T47D (cell line): ENCODE measurements around the gene STK17A.
A peak's percentile ranks its signal among the peaks of the same experiment; 100 is the strongest.
"Not testable (repeated sequence)": the region's sequence is repeated elsewhere in the genome, so short reads cannot be mapped to it uniquely, and the experiment has no call there.

Source experiments
- DNase-seq, 2 experiments: peaks; one replicate each; pipeline versions ENCODE4 v3.0.0 to v3.0.0-alpha.2; 2011 to 2012; ENCODE audit warnings: low read depth in 1 of 2, low spot score in 1 of 2
- JUND ChIP-seq: IDR thresholded peaks from 2 replicates; pipeline ENCODE4 v1.6.1; 2012; ENCODE audit warnings: low read depth
- in situ Hi-C: cut with HindIII; loops from 2 replicates; pipeline ENCODE4 v1.10.0; 2016; ENCODE audit warnings: low sequenced_read_pairs, low pct_unique_long_range_greater_than_20kb

STK17A gene

DNA sequence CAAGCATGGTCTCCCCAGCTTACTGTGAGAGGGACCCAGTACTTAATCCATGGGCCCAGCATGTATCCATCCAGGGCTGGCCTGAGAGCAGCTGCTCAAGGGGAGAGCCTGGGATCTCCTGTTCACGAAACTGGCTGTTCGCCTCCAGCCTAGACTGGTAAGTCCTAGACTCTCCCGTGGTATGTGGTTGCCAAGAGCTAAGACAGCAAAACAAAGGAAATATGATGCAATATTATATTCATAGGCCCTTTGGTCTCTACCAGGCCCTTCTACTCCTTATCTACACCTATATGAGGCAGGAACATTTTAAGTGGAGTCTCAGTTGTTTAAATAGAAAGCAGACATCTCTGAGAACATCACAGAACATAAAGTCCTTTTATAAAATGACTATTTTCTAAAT, 28.9 kb upstream of the STK17A start:
- peak in 1 of 2 experiments; percentile 38 for DNase-seq
- in situ Hi-C loops, result no loop called here
- TF ChIP-seq JUND, result no peak

GRCh38 chr7:43554423-43554822, 28.5 kb upstream of the STK17A start:
- no peak for DNase-seq
- in situ Hi-C loops, result no loop called here
- no peak for TF ChIP-seq JUND

DNA sequence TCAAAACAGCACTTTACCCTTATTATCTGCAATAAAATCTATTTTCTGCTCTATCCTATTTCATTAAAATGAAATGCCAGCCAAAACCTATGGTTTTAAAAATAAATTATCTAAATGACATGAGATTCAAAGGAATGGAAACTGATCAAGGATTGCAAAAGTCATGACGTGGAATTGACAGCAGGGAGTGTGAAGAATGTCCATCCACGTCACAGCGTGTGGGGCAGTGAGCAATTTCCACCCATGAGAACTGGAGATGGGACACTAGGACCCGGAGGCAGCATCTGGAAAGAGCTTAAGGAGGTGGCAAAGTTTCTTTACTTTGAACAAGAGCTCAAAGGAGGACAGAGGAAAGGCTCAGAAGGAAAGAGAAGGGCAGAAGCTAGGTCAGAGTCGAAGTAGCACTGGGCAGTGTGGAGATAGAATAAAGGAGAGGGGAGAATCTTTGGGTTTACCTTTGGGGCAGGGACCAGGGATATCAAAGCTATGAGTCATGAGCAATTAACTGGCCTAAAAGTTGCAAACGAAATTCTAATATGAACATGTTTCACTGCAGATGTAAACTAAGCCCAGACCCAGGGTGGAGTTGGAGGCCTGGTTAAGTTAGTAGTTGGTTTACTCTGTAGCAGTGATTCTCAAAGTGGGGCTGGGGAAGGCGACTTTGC, 24.9 kb upstream of the STK17A start:
- TF ChIP-seq JUND, result no peak
- in situ Hi-C loops, result no loop called here
- no peak for DNase-seq

DNA sequence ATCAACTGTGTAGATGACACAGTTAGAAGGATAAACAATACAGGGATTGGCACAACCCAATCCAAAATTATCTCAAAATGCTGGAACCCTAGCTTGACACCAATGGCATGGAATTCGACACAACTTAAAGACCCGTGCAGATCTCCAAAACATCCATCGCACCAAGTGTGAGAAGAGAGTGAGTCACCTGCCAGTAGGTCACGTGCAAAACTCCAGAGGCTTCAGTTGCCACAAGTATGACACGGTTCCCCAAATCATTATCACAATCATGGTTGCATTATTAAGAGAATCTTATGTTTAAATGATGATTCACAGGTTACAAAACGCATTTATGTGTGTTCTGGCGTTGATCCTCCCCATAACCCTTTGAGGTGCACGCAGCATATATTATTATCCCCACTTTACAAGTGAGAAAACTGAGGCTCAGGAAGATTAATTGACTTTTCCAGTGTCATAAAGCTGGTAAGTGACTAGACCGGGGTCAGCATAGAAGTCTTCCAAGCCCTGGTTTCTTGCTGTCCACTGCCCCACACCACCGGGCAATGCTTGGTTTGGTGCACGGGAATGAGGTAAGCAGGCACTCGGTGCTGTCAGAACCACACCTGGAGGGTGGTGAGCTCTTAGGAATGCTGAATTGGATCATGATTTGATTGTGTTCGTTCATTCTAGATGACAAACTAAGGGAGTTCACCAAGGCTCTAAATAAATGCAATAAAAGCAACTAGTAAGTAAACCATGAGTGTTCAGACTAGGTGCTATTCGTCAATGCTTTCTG, 23.6 kb upstream of the STK17A start:
- DNase-seq, result no peak
- TF ChIP-seq JUND, result no peak
- in situ Hi-C loops, result no loop called here

DNA sequence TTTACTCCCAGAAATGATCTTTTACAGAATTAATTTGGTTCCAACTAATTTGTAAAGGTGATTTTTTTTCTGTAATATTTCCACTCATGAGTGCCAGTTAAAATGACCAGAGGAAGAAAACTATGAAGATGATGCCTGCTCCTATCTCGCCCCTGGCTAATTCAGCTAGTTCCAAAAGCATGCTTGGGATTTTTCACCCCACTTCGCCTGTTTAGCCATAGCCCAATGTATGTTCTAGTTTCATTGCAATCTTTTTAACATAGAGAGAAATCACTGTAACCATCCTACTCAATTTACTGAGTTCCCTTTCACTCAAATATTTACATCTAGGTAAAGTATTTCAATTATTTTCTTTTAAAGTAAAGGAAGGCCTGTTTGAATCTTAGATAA, 23.0 kb upstream of the STK17A start:
- in situ Hi-C loops, result no loop called here
- no peak for TF ChIP-seq JUND
- no peak for DNase-seq

DNA sequence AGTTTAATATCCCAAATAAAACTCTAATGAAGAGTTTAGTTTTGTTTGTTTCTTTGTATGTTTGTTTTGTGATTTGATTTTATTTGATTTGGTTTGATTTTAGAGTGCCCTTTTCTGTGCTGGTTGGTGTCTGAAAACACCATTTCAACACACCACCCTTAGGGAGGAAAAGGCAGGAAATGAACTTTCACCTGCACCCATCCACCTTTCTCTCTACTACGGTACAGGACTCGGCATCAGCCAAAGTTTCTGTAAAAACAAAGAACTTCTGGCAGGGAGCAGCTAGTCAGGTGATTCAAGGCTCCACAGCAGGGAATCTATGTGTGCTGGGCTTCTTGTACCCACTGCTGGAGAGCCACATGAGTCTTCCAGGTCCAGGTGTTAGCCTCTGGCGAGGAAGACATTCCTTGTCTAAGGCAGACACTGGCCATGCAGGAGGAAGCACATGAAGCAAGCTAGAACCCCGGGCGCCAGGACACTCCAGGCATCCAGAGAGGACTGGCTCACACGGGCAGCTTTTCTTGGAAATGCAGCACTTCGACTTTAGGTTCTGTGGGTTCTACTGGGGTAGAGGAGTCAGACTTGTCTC, 22.1 kb upstream of the STK17A start:
- in situ Hi-C loops, result no loop called here
- no peak for DNase-seq
- no peak for TF ChIP-seq JUND

DNA sequence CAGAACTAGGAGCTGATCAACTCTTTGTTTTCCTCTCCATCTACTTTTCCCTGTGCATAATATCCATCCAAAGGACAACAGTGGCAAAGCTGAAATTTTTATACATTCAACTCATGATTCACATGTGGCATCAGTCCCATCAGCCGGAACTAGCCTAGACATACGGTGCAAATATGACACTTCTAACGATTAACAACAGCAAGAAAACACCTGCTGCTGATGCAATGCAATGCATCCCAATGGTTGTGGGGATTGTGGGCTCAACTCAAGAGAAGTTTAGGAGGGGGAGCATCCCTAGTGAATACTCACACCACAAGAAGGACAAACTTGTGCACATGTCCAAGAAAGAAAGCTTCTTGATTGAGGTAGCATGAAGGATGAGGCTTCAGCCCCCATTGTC, 20.5 kb upstream of the STK17A start:
- no peak for TF ChIP-seq JUND
- no peak for DNase-seq
- in situ Hi-C loops, result no loop called here

GRCh38 chr7:43565786-43566185, 17.1 kb upstream of the STK17A start:
- TF ChIP-seq JUND, result no peak
- in situ Hi-C loops, result no loop called here
- peak; percentile 32 to 79 for DNase-seq

GRCh38 chr7:43568529-43568928, 14.4 kb upstream of the STK17A start:
- TF ChIP-seq JUND, result no peak
- in situ Hi-C loops, result no loop called here
- DNase-seq, result no peak

DNA sequence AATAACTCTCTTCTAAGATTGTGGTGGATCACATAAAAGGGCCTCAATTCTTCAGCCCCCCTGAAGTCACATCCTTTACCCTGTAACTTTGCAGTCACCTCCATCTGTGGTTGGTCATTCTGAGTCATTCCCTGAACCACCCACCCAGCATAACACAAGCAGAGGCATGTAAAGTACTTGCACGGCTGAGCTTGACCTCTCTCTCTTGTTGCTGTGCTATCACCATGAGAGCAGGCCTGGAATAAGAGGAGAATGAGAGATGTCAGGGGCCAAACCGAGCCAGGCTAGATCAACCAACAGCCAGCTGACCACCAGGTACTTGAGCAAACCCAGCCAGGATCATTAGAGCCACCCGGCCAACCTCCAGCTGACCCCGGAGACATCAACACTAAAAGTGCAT, 13.5 kb upstream of the STK17A start:
- in situ Hi-C loops, result no loop called here
- DNase-seq, result no peak

GRCh38 chr7:43570688-43571365, 12.1 kb upstream of the STK17A start:
- no peak for TF ChIP-seq JUND
- in situ Hi-C loops, result no loop called here
- no peak for DNase-seq

More for the DNA sequence above, 13.5 kb upstream of the STK17A start:
- TF ChIP-seq JUND, result no peak

DNA sequence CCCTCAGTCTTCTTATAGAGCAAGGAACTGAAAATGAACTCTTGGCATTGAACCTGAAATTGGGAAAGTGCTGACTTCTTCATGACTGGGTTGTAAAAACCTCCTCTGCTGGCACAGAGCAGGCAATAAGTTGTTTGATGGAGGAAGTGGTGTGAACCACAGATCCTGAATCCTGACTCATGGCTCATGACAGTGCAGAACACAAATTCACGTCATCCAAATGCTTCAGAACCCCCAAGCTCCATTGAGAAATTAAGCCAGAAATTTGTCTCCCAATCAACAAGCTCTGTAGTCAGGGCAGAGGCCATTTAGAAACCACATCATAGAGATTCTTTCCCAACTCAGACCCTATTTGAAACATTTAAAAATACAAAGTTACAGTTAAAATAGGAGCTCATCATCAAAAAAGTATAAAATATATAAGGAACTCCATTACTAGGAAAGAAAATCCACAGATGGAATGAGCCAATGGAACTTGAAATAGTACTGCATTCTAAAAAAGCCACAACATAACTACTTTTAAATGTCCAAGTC, 10.3 kb upstream of the STK17A start:
- in situ Hi-C loops, result no loop called here
- no peak for TF ChIP-seq JUND
- DNase-seq, result no peak

DNA sequence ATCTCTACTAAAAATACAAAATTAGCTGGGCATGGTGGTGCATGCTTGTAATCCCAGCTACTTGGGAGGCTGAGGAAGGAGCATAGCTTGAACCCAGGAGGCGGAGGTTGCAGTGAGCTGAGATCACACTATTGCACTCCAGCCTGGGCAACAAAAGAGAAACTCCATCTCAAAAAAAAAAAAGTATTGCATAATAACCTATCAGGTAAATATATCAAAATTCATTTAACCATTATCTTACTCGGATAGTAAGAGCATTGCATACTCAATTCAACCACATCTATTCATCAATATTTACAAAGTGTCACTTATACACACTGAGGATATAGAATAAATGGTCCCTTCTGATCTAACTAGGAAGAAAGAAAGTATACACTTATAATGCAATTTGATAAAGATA, 9.1 kb upstream of the STK17A start:
- in situ Hi-C loops, DNase-seq: not testable (repeated sequence)
